Measurements from ENCODE around the gene SMYD1.

DNA sequence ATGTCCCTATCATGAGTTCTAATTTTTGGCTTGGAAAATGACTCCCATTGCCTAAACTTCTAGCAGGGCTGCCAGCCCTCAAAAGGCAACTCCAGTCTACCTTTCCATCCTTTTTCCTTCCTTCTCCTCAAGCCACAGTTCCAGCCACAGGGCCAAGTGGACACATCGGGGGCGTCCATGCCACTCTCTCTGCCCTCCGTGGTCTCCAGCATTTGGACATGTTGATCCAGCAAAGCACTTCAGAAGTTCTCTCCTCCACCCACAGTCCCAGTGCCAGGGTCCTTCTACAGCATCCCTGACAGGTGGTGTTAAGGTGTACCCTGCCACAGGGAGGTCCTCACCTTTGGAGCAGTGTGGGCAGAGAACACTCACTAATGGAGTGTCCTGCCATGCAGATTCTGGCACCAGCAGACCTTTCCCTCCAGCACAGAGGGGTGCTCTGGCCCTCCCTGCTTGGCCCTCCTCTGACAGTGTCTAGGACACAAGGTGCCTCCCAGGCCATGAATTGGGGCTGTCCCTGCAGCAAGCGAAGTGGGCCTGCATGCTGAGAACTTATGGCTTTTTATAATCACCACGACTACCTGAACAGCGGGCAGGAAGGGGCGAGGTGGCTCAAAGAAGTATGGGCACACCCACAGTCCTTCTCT, 61.8 kb downstream of the SMYD1 start:
- TF ChIP-seq POLR2AphosphoS5 (IDR thresholded peaks at IDR 0.05) = no peak
- TF ChIP-seq, protein P1, sequence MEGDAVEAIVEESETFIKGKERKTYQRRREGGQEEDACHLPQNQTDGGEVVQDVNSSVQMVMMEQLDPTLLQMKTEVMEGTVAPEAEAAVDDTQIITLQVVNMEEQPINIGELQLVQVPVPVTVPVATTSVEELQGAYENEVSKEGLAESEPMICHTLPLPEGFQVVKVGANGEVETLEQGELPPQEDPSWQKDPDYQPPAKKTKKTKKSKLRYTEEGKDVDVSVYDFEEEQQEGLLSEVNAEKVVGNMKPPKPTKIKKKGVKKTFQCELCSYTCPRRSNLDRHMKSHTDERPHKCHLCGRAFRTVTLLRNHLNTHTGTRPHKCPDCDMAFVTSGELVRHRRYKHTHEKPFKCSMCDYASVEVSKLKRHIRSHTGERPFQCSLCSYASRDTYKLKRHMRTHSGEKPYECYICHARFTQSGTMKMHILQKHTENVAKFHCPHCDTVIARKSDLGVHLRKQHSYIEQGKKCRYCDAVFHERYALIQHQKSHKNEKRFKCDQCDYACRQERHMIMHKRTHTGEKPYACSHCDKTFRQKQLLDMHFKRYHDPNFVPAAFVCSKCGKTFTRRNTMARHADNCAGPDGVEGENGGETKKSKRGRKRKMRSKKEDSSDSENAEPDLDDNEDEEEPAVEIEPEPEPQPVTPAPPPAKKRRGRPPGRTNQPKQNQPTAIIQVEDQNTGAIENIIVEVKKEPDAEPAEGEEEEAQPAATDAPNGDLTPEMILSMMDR (IDR thresholded peaks at IDR 0.05; ENCODE audit: poor library complexity, severe bottlenecking) = no peak
- no peak for TF ChIP-seq EZH2 (IDR thresholded peaks at IDR 0.05; ENCODE audit: borderline replicate concordance, insufficient read depth, low read length, poor library complexity, severe bottlenecking)
- TF ChIP-seq EP300 (conservative IDR thresholded peaks at IDR 0.05; ENCODE audit: poor library complexity, severe bottlenecking) = no peak
- TF ChIP-seq RAD21 (conservative IDR thresholded peaks at IDR 0.05) = no peak
- no peak for TF ChIP-seq MXI1 (conservative IDR thresholded peaks at IDR 0.05; ENCODE audit: poor library complexity, severe bottlenecking)

Measured in neural cell (in vitro differentiated cells).